Right lobe of liver (tissue), 4 donors: ENCODE results near the gene MYLK4.

Experiments used
- POLR2A ChIP-seq: fragments of 450-650 bp; IDR thresholded peaks from one replicate; pipeline ENCODE4 v1.6.1; 2017; ENCODE audit warnings: antibody characterized with exemption, mild to moderate bottlenecking
- TF ChIP-seq, protein P1 (sequence below), 4 donors: fragments of 200-600 bp in 3 of 4; fragments of 450-650 bp in 1 of 4; IDR thresholded peaks; one replicate each; pipeline versions ENCODE4 v1.5.1 to v1.8.0; 2016 to 2022; ENCODE audit warnings: antibody characterized with exemption in 4 of 4, mild to moderate bottlenecking in 2 of 4
- donor health status: DM: no; HTN: no; CAD: no.
- donor health status: DM: no; HTN: no; CAD: no.
- donor health status: DM: no; HTN: yes; CAD: no.

DNA sequence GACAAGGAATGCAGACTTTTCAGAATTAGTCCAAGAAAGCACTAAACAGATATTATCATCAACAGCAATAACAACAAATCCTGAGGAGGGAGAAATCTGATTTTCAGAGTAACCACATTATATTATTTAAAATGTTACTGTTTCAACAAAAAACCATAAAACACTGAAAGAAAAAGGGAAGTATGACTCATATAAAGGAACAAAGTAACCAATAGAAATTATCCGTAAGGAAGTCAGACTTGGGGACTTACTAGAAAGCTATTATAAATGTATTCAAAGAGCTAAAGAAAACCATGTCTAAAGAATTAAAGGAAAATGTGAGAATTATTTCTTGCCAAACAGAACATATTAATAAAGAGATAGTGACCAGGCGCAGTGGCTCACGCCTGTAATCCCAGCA lies 98.1 kb downstream of the MYLK4 start:
- TF ChIP-seq, protein P1, sequence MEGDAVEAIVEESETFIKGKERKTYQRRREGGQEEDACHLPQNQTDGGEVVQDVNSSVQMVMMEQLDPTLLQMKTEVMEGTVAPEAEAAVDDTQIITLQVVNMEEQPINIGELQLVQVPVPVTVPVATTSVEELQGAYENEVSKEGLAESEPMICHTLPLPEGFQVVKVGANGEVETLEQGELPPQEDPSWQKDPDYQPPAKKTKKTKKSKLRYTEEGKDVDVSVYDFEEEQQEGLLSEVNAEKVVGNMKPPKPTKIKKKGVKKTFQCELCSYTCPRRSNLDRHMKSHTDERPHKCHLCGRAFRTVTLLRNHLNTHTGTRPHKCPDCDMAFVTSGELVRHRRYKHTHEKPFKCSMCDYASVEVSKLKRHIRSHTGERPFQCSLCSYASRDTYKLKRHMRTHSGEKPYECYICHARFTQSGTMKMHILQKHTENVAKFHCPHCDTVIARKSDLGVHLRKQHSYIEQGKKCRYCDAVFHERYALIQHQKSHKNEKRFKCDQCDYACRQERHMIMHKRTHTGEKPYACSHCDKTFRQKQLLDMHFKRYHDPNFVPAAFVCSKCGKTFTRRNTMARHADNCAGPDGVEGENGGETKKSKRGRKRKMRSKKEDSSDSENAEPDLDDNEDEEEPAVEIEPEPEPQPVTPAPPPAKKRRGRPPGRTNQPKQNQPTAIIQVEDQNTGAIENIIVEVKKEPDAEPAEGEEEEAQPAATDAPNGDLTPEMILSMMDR (IDR thresholded peaks at IDR 0.05) = no peak
- no peak for TF ChIP-seq POLR2A
